Stimulated activated naive CD8-positive, alpha-beta T cell treated with anti-CD3 and anti-CD28 coated beads, Interleukin-15, Interleukin-2, amounts not matched to agents 100 ng/mL and 50 ng/mL, for 24 hours (primary cell): ENCODE measurements around the gene TBC1D22A.

ENCODE experiments used
- H3K27ac Mint-ChIP-seq: one replicate; pipeline ENCODE4 v1.8.0; 2021; ENCODE audit warnings: mild to moderate bottlenecking, mixed read lengths
- H3K27me3 Mint-ChIP-seq: one replicate; pipeline ENCODE4 v1.8.0; 2021; ENCODE audit warnings: mixed read lengths
- H3K36me3 Mint-ChIP-seq: one replicate; pipeline ENCODE4 v1.8.0; 2021; ENCODE audit warnings: low read depth, mixed read lengths
- H3K4me1 Mint-ChIP-seq: one replicate; pipeline ENCODE4 v1.8.0; 2021; ENCODE audit warnings: low read depth, mixed read lengths
- H3K4me3 Mint-ChIP-seq: one replicate; pipeline ENCODE4 v1.8.0; 2021; ENCODE audit warnings: mild to moderate bottlenecking, mixed read lengths
- H3K9me3 Mint-ChIP-seq: one replicate; pipeline ENCODE4 v1.8.0; 2021; ENCODE audit warnings: mixed read lengths

TBC1D22A gene

GRCh38 chr22:46846150-46846831 lies 83.8 kb downstream of the TBC1D22A start:
- H3K4me1 Mint-ChIP-seq = peaks cover 23% of the 10 kb centered on the region
- H3K27ac Mint-ChIP-seq = no peak overlapping the region
- H3K27me3 Mint-ChIP-seq = no peaks in the 10 kb centered on the region
- no peaks in the 10 kb centered on the region for H3K9me3 Mint-ChIP-seq
- H3K36me3 Mint-ChIP-seq = peaks cover 35% of the 10 kb centered on the region
- H3K4me3 Mint-ChIP-seq = no peak overlapping the region

GRCh38 chr22:46846832-46847355 lies 84.4 kb downstream of the TBC1D22A start:
- H3K4me3 Mint-ChIP-seq = no peak overlapping the region
- H3K9me3 Mint-ChIP-seq = no peaks in the 10 kb centered on the region
- peaks cover 23% of the 10 kb centered on the region for H3K4me1 Mint-ChIP-seq
- no peak overlapping the region for H3K27ac Mint-ChIP-seq
- peaks cover 37% of the 10 kb centered on the region for H3K36me3 Mint-ChIP-seq
- no peaks in the 10 kb centered on the region for H3K27me3 Mint-ChIP-seq

GRCh38 chr22:46848197-46848596 lies 85.7 kb downstream of the TBC1D22A start:
- Mint-ChIP-seq H3K27me3 (no peaks in the 10 kb centered on the region), H3K36me3 (peaks cover 37% of the 10 kb centered on the region), H3K9me3 (no peaks in the 10 kb centered on the region), H3K4me3 (no peak overlapping the region), H3K27ac (no peak overlapping the region), H3K4me1 (peaks cover 23% of the 10 kb centered on the region)

GRCh38 chr22:46849101-46849500 lies 86.7 kb downstream of the TBC1D22A start:
- H3K4me1 Mint-ChIP-seq = peaks cover 23% of the 10 kb centered on the region
- peaks cover 41% of the 10 kb centered on the region for H3K36me3 Mint-ChIP-seq
- no peaks in the 10 kb centered on the region for H3K9me3 Mint-ChIP-seq
- H3K4me3 Mint-ChIP-seq = no peak overlapping the region
- no peak overlapping the region for H3K27ac Mint-ChIP-seq
- H3K27me3 Mint-ChIP-seq = no peaks in the 10 kb centered on the region

- Mint-ChIP-seq H3K27me3 (no peaks in the 10 kb centered on the region), H3K36me3 (peaks cover 45% of the 10 kb centered on the region), H3K27ac (no peak overlapping the region)
These were observed 87.5 kb downstream of the TBC1D22A start for GRCh38 chr22:46849951-46850350.

GRCh38 chr22:46851311-46851710 lies 88.9 kb downstream of the TBC1D22A start:
- no peaks in the 10 kb centered on the region for H3K27me3 Mint-ChIP-seq
- peak overlapping the region; percentile 55 for H3K27ac Mint-ChIP-seq
- no peaks in the 10 kb centered on the region for H3K9me3 Mint-ChIP-seq
- H3K4me1 Mint-ChIP-seq = peaks cover 11% of the 10 kb centered on the region
- H3K4me3 Mint-ChIP-seq = no peak overlapping the region
- peaks cover 43% of the 10 kb centered on the region for H3K36me3 Mint-ChIP-seq

More at GRCh38 chr22:46849951-46850350, 87.5 kb downstream of the TBC1D22A start:
- no peaks in the 10 kb centered on the region for H3K9me3 Mint-ChIP-seq
- H3K4me1 Mint-ChIP-seq = peaks cover 20% of the 10 kb centered on the region
- H3K4me3 Mint-ChIP-seq = no peak overlapping the region

- H3K9me3 Mint-ChIP-seq = no peaks in the 10 kb centered on the region
These were observed 89.5 kb downstream of the TBC1D22A start for GRCh38 chr22:46851941-46852340.

GRCh38 chr22:46852771-46853170 lies 90.3 kb downstream of the TBC1D22A start:
- H3K4me3 Mint-ChIP-seq = no peak overlapping the region
- H3K27ac Mint-ChIP-seq = no peak overlapping the region

More at GRCh38 chr22:46851941-46852340, 89.5 kb downstream of the TBC1D22A start:
- Mint-ChIP-seq H3K4me1 (peaks cover 6% of the 10 kb centered on the region), H3K27ac (peak overlapping the region; percentile 55), H3K27me3 (no peaks in the 10 kb centered on the region), H3K4me3 (no peak overlapping the region), H3K36me3 (peaks cover 41% of the 10 kb centered on the region)

GRCh38 chr22:46853191-46853590 lies 90.7 kb downstream of the TBC1D22A start:
- Mint-ChIP-seq H3K4me3 (no peak overlapping the region), H3K27me3 (no peaks in the 10 kb centered on the region), H3K36me3 (peaks cover 41% of the 10 kb centered on the region), H3K4me1 (no peaks in the 10 kb centered on the region), H3K9me3 (no peaks in the 10 kb centered on the region), H3K27ac (no peak overlapping the region)

More at GRCh38 chr22:46852771-46853170, 90.3 kb downstream of the TBC1D22A start:
- peaks cover 41% of the 10 kb centered on the region for H3K36me3 Mint-ChIP-seq
- H3K27me3 Mint-ChIP-seq = no peaks in the 10 kb centered on the region
- no peaks in the 10 kb centered on the region for H3K4me1 Mint-ChIP-seq
- H3K9me3 Mint-ChIP-seq = no peaks in the 10 kb centered on the region

- no peaks in the 10 kb centered on the region for H3K4me1 Mint-ChIP-seq
- peaks cover 38% of the 10 kb centered on the region for H3K36me3 Mint-ChIP-seq
These were observed 91.8 kb downstream of the TBC1D22A start for GRCh38 chr22:46854125-46854870.

GRCh38 chr22:46855681-46856080 lies 93.2 kb downstream of the TBC1D22A start:
- Mint-ChIP-seq H3K4me3 (no peak overlapping the region), H3K36me3 (peaks cover 26% of the 10 kb centered on the region), H3K27me3 (no peaks in the 10 kb centered on the region), H3K27ac (no peak overlapping the region), H3K9me3 (no peaks in the 10 kb centered on the region), H3K4me1 (no peaks in the 10 kb centered on the region)

More at GRCh38 chr22:46854125-46854870, 91.8 kb downstream of the TBC1D22A start:
- Mint-ChIP-seq H3K27me3 (no peaks in the 10 kb centered on the region), H3K27ac (no peak overlapping the region), H3K9me3 (no peaks in the 10 kb centered on the region), H3K4me3 (no peak overlapping the region)

GRCh38 chr22:46856661-46857060 lies 94.2 kb downstream of the TBC1D22A start:
- Mint-ChIP-seq H3K27me3 (no peaks in the 10 kb centered on the region), H3K27ac (no peak overlapping the region), H3K4me1 (no peaks in the 10 kb centered on the region), H3K4me3 (no peak overlapping the region), H3K9me3 (no peaks in the 10 kb centered on the region), H3K36me3 (peaks cover 19% of the 10 kb centered on the region)

GRCh38 chr22:46857142-46857884 lies 94.9 kb downstream of the TBC1D22A start:
- H3K9me3 Mint-ChIP-seq = no peaks in the 10 kb centered on the region
- H3K27me3 Mint-ChIP-seq = no peaks in the 10 kb centered on the region
- H3K36me3 Mint-ChIP-seq = peaks cover 16% of the 10 kb centered on the region
- H3K4me3 Mint-ChIP-seq = no peak overlapping the region
- H3K27ac Mint-ChIP-seq = no peak overlapping the region
- H3K4me1 Mint-ChIP-seq = peaks cover 3% of the 10 kb centered on the region

GRCh38 chr22:46857885-46858143 lies 95.4 kb downstream of the TBC1D22A start:
- H3K27ac Mint-ChIP-seq = no peak overlapping the region
- H3K9me3 Mint-ChIP-seq = no peaks in the 10 kb centered on the region
- H3K27me3 Mint-ChIP-seq = no peaks in the 10 kb centered on the region
- peaks cover 16% of the 10 kb centered on the region for H3K36me3 Mint-ChIP-seq
- H3K4me3 Mint-ChIP-seq = no peak overlapping the region
- peaks cover 5% of the 10 kb centered on the region for H3K4me1 Mint-ChIP-seq
